ENCODE results near the gene ST6GALNAC4.

Gene ST6GALNAC4

DNA sequence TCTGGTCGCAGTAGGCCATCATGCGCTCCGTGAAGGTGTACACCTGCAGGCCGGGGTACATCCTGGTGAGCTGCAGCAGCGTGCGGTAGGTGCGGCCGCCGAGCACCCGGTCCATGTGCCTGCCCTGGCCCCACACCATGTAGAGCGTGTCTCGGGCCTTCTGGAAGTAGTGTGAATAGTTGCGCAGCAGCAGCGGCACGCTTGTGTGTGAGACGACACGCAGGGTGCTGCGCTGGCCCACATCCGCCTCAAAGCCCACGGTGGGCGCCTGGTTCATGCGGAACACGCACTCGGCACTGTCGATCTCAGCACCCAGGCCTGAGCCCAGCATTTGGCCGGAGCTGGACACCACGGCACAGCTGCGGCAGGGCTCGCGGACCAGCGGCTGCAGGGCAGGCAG is 4.5 kb downstream of the ST6GALNAC4 start:
- no peak for DNase-seq (ENCODE audit: low spot score)

DNA sequence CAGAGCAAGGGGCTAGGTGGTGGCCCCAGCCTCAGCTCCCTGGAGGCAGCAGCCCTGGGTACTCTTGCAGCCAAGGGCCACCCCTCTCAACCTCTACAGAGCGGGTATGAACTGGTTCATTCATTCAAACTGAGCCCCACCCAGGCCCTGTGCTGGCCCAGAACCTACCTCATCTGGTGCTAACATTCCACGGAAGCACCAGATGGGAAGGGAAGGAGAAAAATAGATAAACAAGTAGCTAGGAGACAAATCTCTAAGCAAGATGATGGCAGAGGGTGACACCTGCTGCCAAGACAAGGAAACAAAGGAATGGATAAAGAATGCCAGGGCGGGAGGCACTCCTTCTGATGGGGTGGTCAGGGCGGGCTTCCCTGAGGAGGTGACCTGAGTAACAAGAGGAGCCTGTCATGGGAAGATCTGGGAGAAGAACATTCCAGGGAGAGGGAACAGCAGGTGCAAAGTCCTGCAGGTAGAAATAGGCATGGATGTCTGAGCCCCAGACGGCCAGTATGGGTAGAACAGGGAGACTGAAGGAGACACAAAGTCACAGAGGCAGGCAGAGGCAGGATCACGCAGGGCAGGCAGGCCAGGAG is 6.1 kb downstream of the ST6GALNAC4 start:
- no peak for DNase-seq (ENCODE audit: low spot score)

DNA sequence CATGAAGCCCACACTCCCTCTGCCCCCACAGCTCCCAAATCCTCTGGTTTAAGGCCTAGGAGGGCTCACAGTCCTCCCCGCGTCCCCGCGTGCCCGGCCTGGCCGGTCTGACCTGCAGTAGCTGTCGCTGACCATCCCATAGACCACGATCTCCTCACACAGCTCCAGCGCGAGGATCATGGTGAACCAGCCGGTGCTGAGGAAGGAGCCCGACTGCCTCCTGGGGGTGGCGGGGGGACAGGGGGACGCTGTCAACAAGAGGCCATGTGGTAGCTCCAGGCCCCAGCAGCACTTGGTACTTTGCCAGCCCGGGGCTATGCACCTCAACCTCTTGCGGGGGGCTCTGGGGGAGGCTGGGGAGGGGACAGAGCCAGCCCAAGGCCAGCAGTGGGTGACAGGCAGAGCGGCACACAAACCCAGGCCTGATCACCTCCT is 7.0 kb downstream of the ST6GALNAC4 start:
- no peak for DNase-seq (ENCODE audit: low spot score)

DNA sequence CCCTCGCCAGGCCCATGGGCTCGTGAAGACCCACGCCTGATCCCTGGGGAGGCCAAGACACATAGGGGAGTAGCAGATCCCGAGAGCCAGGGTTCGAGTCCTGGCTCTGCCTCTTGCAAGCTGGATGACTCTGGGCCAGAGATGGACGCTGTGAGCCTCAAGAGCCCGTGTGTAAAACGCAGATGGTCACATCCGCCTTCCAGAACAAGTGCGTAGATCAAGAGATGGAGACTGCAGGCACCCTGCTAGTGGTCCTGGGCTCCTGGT is 8.2 kb downstream of the ST6GALNAC4 start:
- DNase-seq (ENCODE audit: low spot score), result no peak

DNA sequence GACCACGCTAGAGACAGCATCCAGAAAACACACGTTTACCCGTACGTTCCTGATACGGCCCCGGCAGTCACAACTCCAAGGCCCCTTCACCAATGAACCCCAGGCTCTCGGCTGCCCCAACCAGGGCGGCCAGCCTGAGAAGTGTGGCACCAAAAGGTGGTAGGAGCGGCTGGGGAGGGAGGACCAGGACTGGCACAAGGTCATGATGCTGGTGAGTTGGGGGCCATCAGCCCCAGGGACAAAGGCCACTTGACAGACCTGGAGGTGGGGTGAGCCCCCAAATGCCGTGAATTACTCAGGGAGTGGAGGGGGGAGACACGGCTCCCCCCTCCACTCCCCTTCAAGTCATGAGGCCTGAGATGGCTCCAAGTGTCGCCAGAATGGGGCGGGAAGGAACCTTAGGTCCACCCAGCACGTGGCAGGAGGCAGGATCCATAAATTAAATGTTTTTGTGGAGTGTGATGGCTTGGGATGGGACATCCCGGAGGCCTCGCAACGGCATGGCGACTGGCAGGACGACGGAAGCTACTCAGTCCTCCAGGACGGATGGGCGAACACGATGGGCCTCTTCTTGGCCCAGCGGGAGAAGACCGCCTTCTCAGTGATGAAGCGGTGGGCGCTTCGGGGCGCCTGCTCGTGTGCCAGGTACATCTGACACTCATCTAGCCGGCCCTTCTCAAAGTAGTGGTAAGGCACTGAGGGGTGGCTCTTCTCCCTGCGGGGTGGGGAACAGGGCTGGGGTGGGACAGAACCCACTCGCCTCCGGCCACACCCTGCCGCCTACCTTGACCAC is 8.8 kb downstream of the ST6GALNAC4 start:
- DNase-seq (ENCODE audit: low spot score), result no peak

DNA sequence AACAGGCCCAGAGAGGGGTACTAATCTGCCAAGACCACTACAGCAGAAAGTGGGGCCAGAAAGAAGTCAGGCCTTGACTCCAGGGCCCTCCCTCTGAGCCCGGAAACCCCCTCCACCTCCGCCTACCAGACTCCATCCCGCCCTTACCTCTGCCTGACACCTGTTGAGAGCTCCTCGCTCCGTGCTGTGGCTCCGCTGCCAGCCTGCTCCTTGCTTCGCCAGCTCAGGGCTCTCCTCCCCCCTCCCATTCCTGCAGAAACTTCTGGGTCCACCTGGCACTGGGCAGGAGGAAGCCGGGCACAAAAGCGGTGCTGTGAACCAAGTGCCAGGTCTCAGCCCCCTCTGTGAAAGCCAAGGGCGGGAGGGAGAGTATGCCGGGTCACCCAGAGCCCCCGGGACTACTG is 11.1 kb downstream of the ST6GALNAC4 start:
- DNase-seq (ENCODE audit: low spot score), result no peak

DNA sequence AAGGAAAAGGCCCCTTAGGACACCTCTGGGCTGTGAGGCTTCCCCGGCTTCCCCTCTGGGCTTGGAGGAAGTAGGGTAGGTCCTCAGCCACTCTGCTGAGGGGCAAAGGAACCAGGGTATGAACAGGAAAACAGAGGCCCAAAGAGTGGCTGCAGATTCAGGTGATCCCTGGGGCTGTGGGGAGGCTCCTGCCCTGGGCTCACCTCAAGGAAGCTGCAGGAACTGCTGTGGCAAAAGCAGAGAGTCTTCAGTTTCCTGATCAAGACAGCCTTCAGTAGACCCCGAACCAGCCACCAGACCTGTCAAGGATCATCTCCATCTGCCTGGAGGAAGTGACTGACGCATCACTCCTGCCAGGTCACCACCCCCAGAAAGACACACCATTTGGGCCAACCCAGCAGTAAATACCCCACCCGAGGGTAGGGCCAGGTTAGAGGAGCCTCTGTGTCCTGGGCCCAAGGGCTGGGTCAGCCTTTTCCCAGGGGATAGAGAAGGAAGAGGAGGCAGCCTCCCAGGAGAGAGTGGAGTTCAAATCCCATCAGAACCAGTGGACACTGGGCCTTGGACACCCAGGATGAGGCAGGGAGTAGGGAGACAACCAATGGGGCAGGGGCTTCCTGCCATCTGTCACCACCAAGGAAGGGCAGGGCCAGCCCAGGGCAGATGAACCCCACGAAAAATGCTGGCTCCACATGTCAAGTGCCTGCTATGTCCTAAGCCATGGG is 11.7 kb downstream of the ST6GALNAC4 start:
- DNase-seq (ENCODE audit: low spot score), result no peak

DNA sequence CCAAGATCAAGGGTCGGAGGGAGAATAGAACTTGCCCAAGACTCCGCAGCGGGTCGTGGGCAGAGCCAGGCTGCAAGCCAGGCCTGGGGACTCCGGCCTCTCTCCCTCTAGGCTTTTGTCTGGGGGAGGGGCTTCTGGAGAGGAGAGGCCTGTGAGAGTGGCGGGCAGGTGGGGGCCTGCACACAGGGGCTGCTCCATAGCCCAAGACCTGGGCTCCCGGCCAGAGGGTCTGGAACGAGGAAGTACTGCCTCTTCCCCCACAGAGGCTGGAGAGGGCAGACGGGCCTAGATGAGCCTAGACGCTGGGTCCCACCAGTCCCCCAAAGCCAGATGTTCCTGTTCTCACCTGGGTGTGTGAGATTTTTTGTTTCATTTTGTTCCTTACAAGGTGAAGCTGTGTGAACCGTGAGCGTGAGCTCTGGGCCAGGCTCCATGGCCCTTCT is 12.3 kb downstream of the ST6GALNAC4 start:
- DNase-seq (ENCODE audit: low spot score), result no peak

DNA sequence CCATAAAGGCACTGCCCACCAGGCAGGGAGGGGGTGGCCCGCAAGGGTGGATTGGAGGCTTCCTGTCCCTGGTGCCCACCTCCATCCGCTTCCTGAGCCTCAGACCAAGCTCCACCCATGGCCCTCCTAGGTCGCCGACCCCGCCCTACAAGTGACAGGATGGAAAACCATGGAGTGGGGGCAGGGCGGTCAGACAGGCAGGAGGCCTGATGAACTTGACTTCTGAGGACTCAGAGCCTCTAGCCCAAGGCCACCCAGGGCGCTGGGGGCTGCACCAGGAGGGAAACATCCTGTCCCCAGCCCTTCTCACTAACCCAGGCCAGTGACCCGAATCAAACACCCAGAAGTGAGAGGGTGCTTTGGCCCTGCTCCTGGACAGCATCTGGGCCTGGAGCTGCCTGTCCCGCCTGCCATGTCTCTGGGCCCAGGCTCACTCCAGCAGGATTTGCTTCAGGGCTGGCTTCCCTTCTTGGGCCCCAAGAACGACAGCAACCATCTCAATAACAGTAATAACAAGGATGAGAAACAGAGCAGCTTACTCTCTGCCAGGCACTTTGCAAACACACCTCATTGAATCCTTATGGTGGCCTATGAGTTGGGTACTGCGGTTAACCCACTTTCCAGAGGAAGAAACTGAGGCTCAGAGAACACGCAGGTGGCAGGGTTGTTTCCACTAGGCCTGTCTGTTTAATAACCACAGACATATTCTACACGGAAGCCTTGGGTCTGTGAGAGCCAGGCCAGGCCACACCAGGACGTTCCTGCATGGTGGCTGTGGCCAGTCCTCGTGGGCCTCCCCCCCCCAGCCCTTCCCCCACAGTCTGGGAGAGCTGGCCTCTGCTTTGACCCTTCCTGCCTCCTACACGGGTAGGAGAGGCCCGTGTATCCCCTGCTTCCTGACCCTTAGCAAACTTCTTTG is 13.0 kb downstream of the ST6GALNAC4 start:
- DNase-seq (ENCODE audit: low spot score), result no peak

DNA sequence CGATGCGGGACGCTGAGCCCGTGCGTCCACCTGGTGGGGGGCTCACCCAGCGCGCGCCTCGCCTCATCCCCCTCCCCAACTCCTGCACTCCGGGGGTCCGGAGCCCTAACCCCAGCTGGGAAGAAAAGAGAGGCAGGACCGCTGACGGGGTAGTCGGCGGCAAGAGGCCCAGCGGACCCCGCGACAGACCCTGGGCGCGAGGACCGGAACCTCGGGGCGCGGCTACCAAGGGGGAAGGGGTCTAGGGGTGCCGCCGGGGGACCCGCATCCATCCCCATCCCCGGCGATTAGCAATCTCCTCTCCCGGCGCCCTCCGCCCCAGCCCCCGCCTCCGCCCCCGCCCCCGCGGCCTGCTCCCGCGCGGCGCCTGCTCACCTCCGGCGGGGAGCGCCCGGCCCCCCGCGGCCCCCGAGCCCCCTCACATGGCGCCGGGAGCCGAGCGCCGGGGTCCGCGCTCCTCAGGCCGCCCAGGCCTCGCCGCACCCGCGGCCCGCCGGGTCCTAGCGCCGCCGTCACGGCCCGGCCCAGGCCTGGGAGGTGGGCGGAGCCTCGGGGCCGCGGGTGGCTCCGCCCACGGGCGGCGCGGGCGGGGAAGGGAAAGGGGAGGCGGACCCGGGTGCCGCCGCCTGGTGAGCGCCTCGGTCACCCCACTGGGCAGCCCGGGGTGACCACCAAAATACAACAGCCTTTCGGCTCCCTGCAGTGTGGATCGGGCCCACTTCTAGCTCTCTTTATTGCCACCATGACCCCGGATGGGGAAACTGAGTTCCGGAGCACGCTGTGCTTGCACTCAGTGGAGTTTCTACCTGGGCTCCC is 17.5 kb downstream of the ST6GALNAC4 start, which contains the start of gene ST6GALNAC6:
Gene ST6GALNAC6 (minus strand): TSS at position 476 of the 816 bp plus-strand sequence. CDS start 1,622 bp downstream, outside the sequence.
- DNase-seq (ENCODE audit: low spot score), result peak; percentile 81

DNA sequence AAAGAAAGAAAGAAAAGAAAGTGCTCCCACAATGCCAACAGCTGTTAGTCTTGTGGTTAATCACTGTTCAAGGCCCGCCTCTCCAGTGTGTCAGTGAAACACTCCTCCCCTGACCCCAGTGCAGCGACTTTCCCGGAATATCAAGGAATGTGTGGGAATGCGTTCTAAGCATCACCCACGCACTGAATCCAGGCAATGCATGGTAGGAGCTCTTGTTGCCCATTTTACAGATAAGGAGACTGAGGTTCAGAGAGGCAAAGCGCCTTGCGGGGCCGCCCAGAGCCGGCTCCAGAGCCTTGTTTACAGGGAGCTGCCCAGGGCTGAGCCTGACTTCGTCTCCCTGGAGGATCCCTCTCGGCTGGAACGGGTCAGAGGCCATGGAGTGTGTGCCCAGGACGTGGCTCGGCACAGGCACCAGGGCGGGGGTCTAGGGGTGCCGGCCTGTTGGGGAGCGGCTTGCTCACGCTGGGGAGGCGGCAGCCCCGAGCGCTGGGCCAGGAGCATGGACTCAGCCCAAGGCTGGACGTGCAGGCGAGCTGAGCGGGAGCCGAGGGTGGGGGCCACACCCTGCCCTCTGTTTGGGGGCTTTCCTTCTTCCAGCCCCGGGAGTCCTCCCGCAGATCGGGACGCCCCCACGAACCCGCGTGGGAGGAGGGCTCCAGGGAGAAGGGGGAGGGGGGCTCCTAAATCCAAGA is 18.3 kb downstream of the ST6GALNAC4 start:
- DNase-seq (ENCODE audit: low spot score), result no peak

DNA sequence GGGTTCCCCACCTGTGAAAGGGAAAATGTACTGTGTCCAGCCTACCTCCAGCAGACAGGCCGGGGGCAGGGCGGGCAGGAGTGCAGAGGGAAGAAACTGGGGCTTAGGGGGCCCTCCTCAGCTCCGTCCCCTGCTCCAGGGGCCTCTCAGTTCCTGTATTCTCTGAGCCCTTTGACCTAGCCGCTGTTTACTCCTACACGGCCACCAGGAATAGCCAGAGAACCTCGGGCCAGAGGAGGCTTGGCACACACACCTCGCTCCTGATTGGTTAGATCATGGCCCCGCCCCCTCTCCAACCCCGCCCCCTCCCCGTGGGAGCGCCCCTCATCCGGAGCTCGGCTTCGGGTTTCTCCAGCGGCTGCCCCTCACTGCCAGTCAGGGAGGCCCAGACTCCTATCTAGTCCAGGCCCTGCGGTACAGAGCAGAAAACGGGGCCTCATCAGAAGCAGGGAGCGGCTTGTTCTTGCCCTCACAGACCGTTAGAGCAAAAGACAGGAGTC is 19.6 kb downstream of the ST6GALNAC4 start:
- no peak for DNase-seq (ENCODE audit: low spot score)

DNA sequence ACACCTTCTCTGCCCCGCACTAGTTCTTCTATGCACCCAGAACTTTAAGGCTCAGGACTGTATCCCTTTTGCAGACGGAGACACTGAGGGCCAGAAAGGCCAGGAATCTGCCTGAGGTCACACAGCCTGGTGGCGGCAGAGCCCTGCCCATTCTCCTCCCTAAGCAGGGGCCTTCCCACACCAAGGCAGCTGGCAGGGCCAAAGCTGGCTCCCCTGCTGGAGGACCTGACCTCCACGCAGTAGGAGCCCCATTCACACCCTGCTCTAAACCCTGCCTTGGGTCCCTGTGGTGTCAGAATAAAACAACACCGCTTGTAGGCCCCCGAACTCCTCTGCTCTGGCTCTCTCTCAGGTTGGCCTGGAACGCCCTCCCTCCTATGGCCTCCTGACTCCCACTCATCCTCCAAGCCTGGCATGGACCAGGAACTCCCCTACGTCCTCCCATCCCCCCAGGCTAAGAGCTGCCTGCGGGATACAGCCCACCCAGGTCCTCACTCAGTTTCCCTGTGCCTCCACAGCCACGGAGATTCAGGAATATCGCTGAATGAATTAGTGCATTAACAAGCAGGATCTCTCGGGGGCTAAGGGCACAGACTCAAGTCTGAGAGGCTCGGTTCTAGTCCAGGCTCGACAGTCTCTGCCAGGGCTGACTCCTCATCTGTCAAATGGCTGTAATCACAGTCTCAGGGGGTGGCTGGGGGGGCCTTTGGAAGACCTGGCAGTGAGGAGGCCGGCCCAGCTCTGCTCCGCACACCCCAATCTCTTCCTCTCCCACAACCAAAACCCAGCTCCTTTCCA is 20.2 kb downstream of the ST6GALNAC4 start:
- DNase-seq (ENCODE audit: low spot score), result no peak

DNA sequence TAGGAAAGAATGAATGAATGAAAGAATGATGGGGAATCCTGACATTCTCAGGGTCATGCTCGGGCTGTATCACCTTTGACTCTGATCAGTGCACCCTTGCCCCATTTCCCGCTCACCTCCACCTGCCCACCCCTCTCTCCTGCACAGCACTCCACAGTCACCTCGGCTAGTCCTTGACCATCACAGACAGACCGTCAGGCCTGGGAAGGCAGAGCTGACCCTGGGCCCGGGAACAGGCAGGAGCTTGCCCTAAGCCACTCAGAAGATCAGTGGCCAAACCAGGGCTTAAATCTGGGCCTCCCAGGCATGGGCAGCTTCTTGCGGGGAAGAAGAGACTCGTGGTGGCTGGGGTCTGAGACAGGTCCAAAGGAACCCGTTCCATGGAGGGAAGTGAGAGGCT is 21.0 kb downstream of the ST6GALNAC4 start:
- no peak for DNase-seq (ENCODE audit: low spot score)

DNA sequence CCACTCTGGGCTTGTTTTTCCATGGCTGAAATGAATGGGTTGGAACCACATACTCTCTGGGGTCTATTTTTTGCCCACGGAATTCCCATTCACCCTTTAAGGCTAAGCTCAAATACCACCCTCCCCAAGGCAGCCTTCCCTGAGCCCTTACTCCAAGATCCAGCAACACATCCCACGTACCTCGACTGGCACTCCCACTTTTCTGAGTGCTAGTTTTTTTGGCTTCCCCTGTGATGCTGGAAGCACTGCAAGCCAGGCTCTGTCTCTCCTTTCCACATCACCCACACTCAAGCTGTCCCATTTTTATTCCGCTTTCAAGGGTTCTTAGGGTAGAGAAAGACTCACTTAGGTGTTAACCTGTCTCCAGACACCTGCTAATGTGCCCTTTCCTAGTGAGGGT is 23.4 kb downstream of the ST6GALNAC4 start:
- DNase-seq (ENCODE audit: low spot score), result no peak

DNA sequence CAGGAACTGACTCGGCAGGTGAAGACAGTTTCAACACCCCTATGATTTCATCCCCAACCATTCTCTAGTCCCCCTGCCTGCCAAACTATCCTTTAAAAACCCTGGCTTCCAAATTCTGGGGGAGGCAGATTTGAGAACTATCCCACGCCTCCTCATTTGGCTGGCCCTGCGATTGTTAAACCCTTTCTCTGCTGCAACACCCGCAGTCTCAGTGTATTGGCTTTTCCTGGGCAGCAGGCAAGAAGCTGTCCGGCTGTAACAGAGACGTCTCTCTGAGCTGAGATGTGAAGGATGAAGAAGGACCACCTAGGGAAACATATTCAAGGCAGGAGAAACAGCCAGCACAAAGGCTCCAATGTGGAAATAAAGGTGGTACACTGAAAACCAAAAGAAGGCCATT is 24.0 kb downstream of the ST6GALNAC4 start:
- DNase-seq (ENCODE audit: low spot score), result no peak

DNA sequence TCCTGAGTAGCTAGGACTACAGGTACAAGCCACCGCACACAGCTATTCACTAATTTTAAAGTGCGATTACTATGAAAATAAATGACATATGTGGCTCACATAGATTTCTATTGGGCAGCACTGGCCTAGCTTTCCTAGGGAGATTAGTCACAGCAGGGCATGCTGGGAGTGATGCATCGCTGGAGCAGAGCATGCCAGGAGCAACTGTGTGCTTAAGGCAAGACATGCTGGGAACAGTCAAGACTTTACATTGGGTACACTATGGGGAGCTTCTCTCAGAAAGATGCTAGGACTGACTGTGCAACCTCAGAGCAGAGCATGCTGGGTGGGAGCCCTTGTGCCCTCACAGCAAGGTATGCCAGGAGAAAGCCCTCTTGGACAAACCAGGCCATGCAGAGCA is 26.8 kb downstream of the ST6GALNAC4 start:
- no peak for DNase-seq (ENCODE audit: low spot score)

DNA sequence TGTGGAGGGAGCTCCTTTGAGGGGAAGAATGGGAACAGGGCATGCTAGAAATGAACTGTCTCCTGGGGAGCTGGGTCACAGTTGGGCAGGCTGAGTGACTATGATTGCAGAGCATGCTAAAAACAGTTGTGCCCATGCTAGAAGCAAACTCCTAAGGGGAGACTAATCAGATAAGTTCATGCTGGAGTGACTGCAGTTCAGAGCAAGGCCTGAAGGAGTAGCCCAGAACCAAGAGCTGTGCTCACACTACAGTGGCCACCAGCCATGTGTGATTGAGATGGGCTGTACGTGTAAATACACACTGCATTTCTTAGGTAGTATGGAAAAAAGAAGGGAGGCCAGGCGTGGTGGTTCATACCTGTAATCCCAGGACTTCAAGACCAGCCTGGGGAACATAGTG is 29.0 kb downstream of the ST6GALNAC4 start:
- no peak for DNase-seq (ENCODE audit: low spot score)

DNA sequence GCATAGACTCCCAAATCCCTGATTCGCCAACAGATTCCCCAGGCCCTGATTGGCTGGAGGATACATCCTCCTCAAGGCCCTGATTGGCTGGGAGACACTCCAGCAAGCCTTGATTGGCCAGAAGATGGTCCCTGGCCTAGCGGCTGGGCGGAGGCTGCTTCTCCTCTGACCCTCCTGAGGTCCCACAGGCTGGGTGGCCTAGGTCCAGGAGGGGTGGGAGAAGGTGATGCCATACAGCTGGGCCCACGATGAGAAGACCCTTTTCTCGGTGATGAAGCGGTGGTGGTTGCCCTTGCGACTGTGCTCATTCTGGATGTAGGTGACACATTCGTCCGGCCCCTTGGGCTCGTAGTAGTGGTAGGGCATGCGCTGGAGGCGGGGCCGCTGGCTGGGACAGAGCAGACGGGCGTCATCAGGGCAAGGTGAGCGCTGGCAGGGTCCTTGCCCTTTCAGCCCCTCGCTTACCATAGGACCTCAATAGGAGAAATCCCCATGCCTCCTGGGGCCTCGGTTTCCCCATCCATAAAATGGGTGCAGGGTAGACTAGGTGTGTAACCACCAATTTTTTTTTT is 30.4 kb downstream of the ST6GALNAC4 start:
- DNase-seq (ENCODE audit: low spot score), result no peak

Measured in putamen (tissue), 1 donor.